HEK293 (cell line): Measurements from ENCODE around the gene CNGB1.
"Not testable (repeated sequence)": the region's sequence is repeated elsewhere in the genome, so short reads cannot be mapped to it uniquely, and the experiment has no call there.

ENCODE experiments used
- CTCF ChIA-PET: fragments of 350-600 bp; formaldehyde crosslinking; extraction: SDS; loops from one replicate; lab custom pipeline; 2021; ENCODE audit warnings: antibody characterized with exemption; lab: Yijun Ruan, JAX
- POLR2A ChIA-PET: fragments of 300-600 bp; formaldehyde crosslinking; extraction: SDS; loops from one replicate; lab custom pipeline; 2020; ENCODE audit warnings: antibody characterized with exemption, inconsistent platforms; lab: Yijun Ruan, JAX
- H3K27ac ChIP-seq: fragments of 200-500 bp; sonication (Bioruptor generic); 2 replicates; pipeline ENCODE4 v1.5.1; 2014; ENCODE audit warnings: low read depth, low read length, control low read depth, inconsistent platforms; ENCODE audit errors: extremely low read depth
- H3K36me3 ChIP-seq, 2 experiments: fragments of 200-500 bp in 1 of 2; sonication (Bioruptor generic) in 1 of 2; 1 replicate in 1 of 2; 2 replicates in 1 of 2; pipeline ENCODE4 v1.5.1; 2014 to 2017; ENCODE audit warnings: inconsistent platforms in 2 of 2, low read length in 2 of 2; ENCODE audit not compliant: control insufficient read depth in 2 of 2, insufficient read depth in 1 of 2
- H3K4me1 ChIP-seq: fragments of 200-500 bp; sonication (Bioruptor generic); 2 replicates; pipeline ENCODE4 v1.5.1; 2014; ENCODE audit warnings: mild to moderate bottlenecking, low read length, inconsistent platforms; ENCODE audit not compliant: control insufficient read depth, insufficient read depth
- H3K4me3 ChIP-seq: 2 replicates; pipeline ENCODE4 v1.5.1; 2011; ENCODE audit warnings: low read depth, mild to moderate bottlenecking, control low read depth, low read length, moderate library complexity
- H3K9me3 ChIP-seq: fragments of 200-500 bp; sonication (Bioruptor generic); 2 replicates; pipeline ENCODE4 v1.5.1; 2014; ENCODE audit warnings: low read depth, low read length, inconsistent platforms; ENCODE audit not compliant: control insufficient read depth, insufficient read depth
- GLIS2 ChIP-seq: fragments of 450-650 bp; formaldehyde crosslinking; IDR thresholded peaks from 2 replicates; pipeline ENCODE4 v1.5.1; 2016; ENCODE audit warnings: missing biosample characterization, missing genetic modification characterization
- HOXD13 ChIP-seq: sonication (generic); formaldehyde crosslinking; IDR thresholded peaks from 2 replicates; pipeline ENCODE4 v1.8.0; 2022; ENCODE audit warnings: missing genetic modification reagents, borderline replicate concordance
- KLF7 ChIP-seq: fragments of 450-650 bp; formaldehyde crosslinking; IDR thresholded peaks from 2 replicates; pipeline ENCODE4 v1.5.1; 2016; ENCODE audit warnings: missing biosample characterization, missing genetic modification characterization, borderline replicate concordance
- KLF9 ChIP-seq: fragments of 450-650 bp; formaldehyde crosslinking; IDR thresholded peaks from 2 replicates; pipeline ENCODE4 v1.5.1; 2016; ENCODE audit warnings: missing biosample characterization, missing genetic modification characterization, low read depth
- SCRT1 ChIP-seq: fragments of 450-650 bp; formaldehyde crosslinking; IDR thresholded peaks from 2 replicates; pipeline ENCODE4 v1.5.1; 2016; ENCODE audit warnings: missing biosample characterization, missing genetic modification characterization, borderline replicate concordance
- WT1 ChIP-seq: fragments of 450-650 bp; formaldehyde crosslinking; IDR thresholded peaks from 2 replicates; pipeline ENCODE4 v1.5.1; 2016; ENCODE audit warnings: missing biosample characterization, missing genetic modification characterization
- ZBTB48 ChIP-seq: fragments of 450-650 bp; formaldehyde crosslinking; IDR thresholded peaks from 2 replicates; pipeline ENCODE4 v1.5.1; 2016; ENCODE audit warnings: missing biosample characterization, missing genetic modification characterization
- ZNF10 ChIP-seq: fragments of 450-650 bp; formaldehyde crosslinking; IDR thresholded peaks from 2 replicates; pipeline ENCODE4 v1.5.1; 2017; ENCODE audit warnings: missing biosample characterization, missing genetic modification characterization
- ZNF121 ChIP-seq: fragments of 450-650 bp; formaldehyde crosslinking; IDR thresholded peaks from 2 replicates; pipeline ENCODE4 v1.5.1; 2016; ENCODE audit warnings: missing biosample characterization, missing genetic modification characterization
- ZNF133 ChIP-seq: fragments of 450-650 bp; formaldehyde crosslinking; IDR thresholded peaks from 2 replicates; pipeline ENCODE4 v1.5.1; 2016; ENCODE audit warnings: missing biosample characterization, missing genetic modification characterization
- ZNF223 ChIP-seq: fragments of 450-650 bp; formaldehyde crosslinking; IDR thresholded peaks from 2 replicates; pipeline ENCODE4 v1.5.1; 2016; ENCODE audit warnings: missing biosample characterization, missing genetic modification characterization
- ZNF324 ChIP-seq: fragments of 450-650 bp; formaldehyde crosslinking; IDR thresholded peaks from 2 replicates; pipeline ENCODE4 v1.5.1; 2016; ENCODE audit warnings: missing biosample characterization, missing genetic modification characterization
- ZNF404 ChIP-seq: fragments of 450-650 bp; formaldehyde crosslinking; IDR thresholded peaks from 2 replicates; pipeline ENCODE4 v1.5.1; 2017; ENCODE audit warnings: missing biosample characterization, missing genetic modification characterization
- ZNF658 ChIP-seq: fragments of 450-650 bp; formaldehyde crosslinking; IDR thresholded peaks from 2 replicates; pipeline ENCODE4; 2016; ENCODE audit warnings: missing biosample characterization, missing genetic modification characterization
- ZSCAN16 ChIP-seq: fragments of 450-650 bp; formaldehyde crosslinking; IDR thresholded peaks from 2 replicates; pipeline ENCODE4 v1.5.1; 2016; ENCODE audit warnings: missing biosample characterization, missing genetic modification characterization
- TF ChIP-seq, protein P1 (sequence below): fragments of 450-650 bp; formaldehyde crosslinking; IDR thresholded peaks from 2 replicates; pipeline ENCODE4 v1.5.1; 2016; ENCODE audit warnings: missing biosample characterization, missing genetic modification characterization, low read depth
- TF ChIP-seq, protein P2 (sequence below): fragments of 450-650 bp; formaldehyde crosslinking; IDR thresholded peaks from 2 replicates; pipeline ENCODE4 v1.5.1; 2017; ENCODE audit warnings: missing biosample characterization, missing genetic modification characterization
- TF ChIP-seq, protein P3 (sequence below): fragments of 450-650 bp; formaldehyde crosslinking; IDR thresholded peaks from 2 replicates; pipeline ENCODE4 v1.5.1; 2016; ENCODE audit warnings: missing biosample characterization, missing genetic modification characterization

Gene CNGB1

DNA sequence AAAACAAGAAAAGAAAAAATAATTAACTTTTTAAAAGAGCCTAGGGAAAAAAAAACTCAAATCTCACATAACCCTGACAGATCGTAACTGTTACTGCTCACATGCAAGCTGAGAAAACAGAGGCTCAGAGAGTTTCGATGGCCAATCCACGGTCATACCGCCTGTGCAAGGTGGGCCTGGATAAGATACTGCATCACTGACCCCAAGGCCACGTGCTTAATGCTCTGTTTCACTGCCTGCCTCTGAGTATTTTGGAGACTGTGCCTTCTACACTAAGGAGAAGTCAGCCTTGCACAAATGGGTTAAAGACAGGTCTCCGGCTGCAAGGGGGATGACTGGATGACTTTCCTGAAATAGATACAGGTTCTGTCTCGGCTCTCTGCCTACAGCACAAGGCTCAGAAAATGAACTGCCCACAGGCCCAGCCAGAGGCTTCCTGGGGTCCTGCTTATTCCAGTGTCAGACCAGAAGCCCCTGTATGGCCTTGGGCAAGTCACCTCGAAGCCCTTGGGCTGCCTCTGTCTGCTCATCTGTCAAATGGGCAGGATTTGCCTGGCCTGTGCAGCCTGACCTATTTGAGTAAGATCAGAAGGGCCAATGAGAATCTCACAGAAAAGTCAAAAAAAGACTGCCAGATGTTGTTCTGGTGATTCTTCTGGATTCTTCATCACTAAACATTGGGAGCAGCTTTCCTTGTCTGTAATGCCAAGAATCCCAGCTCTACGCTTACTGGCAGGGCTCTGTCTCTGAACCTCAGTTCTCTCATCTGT lies 25.8 kb downstream of the CNGB1 start:
- ChIA-PET CTCF (interaction anchor here (0.6 to 0.7 kb wide), 3 partner anchors 12 to 496 kb away, joined by 3 to 4 read pairs (median 3); no protein-coding TSS in a partner anchor), POLR2A (no interaction called here)
- Histone ChIP-seq H3K4me3 (no peak overlapping the region), H3K36me3 (no peaks in the 10 kb centered on the region), H3K4me1 (no peaks in the 10 kb centered on the region)
- TF ChIP-seq WT1: no peak
- TF ChIP-seq, protein P1, sequence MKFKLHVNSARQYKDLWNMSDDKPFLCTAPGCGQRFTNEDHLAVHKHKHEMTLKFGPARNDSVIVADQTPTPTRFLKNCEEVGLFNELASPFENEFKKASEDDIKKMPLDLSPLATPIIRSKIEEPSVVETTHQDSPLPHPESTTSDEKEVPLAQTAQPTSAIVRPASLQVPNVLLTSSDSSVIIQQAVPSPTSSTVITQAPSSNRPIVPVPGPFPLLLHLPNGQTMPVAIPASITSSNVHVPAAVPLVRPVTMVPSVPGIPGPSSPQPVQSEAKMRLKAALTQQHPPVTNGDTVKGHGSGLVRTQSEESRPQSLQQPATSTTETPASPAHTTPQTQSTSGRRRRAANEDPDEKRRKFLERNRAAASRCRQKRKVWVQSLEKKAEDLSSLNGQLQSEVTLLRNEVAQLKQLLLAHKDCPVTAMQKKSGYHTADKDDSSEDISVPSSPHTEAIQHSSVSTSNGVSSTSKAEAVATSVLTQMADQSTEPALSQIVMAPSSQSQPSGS (tag by site-specific recombination): no peak
- TF ChIP-seq SCRT1 (tag by site-specific recombination): no peak
- no peak for TF ChIP-seq ZNF10
- no peak for TF ChIP-seq ZBTB48 (tag by site-specific recombination)
- no peak for TF ChIP-seq ZNF324
- TF ChIP-seq ZNF404 (tag by site-specific recombination): no peak
- no peak for TF ChIP-seq GLIS2 (tag by site-specific recombination)
- TF ChIP-seq ZSCAN16 (tag by site-specific recombination): no peak
- TF ChIP-seq, protein P2, sequence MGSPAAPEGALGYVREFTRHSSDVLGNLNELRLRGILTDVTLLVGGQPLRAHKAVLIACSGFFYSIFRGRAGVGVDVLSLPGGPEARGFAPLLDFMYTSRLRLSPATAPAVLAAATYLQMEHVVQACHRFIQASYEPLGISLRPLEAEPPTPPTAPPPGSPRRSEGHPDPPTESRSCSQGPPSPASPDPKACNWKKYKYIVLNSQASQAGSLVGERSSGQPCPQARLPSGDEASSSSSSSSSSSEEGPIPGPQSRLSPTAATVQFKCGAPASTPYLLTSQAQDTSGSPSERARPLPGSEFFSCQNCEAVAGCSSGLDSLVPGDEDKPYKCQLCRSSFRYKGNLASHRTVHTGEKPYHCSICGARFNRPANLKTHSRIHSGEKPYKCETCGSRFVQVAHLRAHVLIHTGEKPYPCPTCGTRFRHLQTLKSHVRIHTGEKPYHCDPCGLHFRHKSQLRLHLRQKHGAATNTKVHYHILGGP: no peak
- TF ChIP-seq KLF7: no peak
- TF ChIP-seq HOXD13 (CRISPR knock-in tag): no peak
- no peak for TF ChIP-seq ZNF223 (tag by site-specific recombination)
- TF ChIP-seq ZNF133 (tag by site-specific recombination): no peak
- TF ChIP-seq, protein P3, sequence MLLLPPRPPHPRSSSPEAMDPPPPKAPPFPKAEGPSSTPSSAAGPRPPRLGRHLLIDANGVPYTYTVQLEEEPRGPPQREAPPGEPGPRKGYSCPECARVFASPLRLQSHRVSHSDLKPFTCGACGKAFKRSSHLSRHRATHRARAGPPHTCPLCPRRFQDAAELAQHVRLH (tag by site-specific recombination): no peak
- no peak for TF ChIP-seq ZNF658 (tag by site-specific recombination)
- TF ChIP-seq KLF9 (tag by site-specific recombination): no peak
- TF ChIP-seq, all 188 proteins: peak for 0
- H3K27ac ChIP-seq: no peak overlapping the region
- no peaks in the 10 kb centered on the region for H3K9me3 ChIP-seq

DNA sequence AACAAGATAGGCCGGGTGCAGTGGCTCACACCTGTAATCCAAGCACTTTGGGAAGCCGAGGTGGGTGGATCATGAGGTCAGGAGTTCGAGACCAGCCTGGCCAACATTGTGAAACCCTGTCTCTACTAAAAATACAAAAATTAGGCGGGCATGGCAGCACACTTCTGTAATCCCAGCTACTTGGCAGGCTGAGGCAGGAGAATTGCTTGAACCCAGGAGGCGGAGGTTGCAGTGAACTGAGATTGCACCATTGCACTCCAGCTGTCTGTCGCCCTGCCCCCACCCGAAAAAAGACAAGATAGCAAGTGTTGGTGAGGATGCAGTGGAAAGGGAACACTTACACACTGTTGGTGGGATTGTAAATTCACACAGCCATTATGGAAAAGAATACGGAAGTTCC lies 27.5 kb downstream of the CNGB1 start:
- CTCF ChIA-PET, H3K4me1 ChIP-seq, H3K4me3 ChIP-seq, POLR2A ChIA-PET, H3K9me3 ChIP-seq, H3K36me3 ChIP-seq, H3K27ac ChIP-seq: not testable (repeated sequence)

DNA sequence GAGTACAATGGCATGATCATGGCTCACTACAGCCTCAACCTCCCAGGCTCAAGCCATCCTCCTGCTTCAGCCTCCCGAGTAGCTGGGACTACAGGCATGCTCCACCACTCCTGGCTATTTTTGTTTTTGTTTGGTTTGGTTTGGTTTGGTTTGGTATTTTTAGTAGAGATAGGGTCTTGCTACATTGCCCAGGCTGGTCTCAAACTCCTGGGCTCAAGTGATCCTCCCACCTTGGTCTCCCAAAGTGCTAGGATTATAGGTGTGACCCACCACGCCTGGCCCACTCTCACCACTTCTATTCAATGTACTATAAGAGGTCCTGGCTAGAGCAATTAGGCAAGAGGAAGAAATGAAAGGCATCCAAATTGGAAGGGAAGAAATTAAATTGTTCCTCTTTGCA lies 29.0 kb downstream of the CNGB1 start:
- H3K27ac ChIP-seq, H3K4me3 ChIP-seq, CTCF ChIA-PET, H3K36me3 ChIP-seq, H3K4me1 ChIP-seq, POLR2A ChIA-PET, H3K9me3 ChIP-seq: not testable (repeated sequence)
- peak; percentile 85 for TF ChIP-seq ZNF121 (tag by site-specific recombination)
